Ramos (cell line): ENCODE measurements around the gene PEAR1.

Source experiments
- in situ Hi-C: fragments of 300-500 bp; cut with MboI; formaldehyde crosslinking; loops from one replicate; pipeline ENCODE4 v1.14.3; 2022; ENCODE audit warnings: low sequenced_read_pairs; ENCODE audit not compliant: unreplicated experiment

The PEAR1 gene

GRCh38 chr1:156931211-156931952 is 37.9 kb downstream of the PEAR1 start:
- in situ Hi-C loops, result no loop called here

- in situ Hi-C loops, result no loop called here
These were observed 38.6 kb downstream of the PEAR1 start for GRCh38 chr1:156931974-156932710.

GRCh38 chr1:156933136-156933535 is 39.6 kb downstream of the PEAR1 start:
- in situ Hi-C loops, result no loop called here

GRCh38 chr1:156935505-156936128 is 42.1 kb downstream of the PEAR1 start:
- in situ Hi-C loops, result no loop called here

GRCh38 chr1:156936191-156936590 is 42.7 kb downstream of the PEAR1 start:
- in situ Hi-C loops, result no loop called here

GRCh38 chr1:156936721-156937220 is 43.3 kb downstream of the PEAR1 start:
- in situ Hi-C loops, result no loop called here

GRCh38 chr1:156937883-156938282 is 44.4 kb downstream of the PEAR1 start:
- in situ Hi-C loops, result no loop called here

- in situ Hi-C loops, result no loop called here
These were observed 45.3 kb downstream of the PEAR1 start for GRCh38 chr1:156938813-156939212.

GRCh38 chr1:156939786-156940334 is 46.3 kb downstream of the PEAR1 start:
- in situ Hi-C loops, result no loop called here

- in situ Hi-C loops, result no loop called here
These were observed 48.2 kb downstream of the PEAR1 start for GRCh38 chr1:156941675-156942074.

GRCh38 chr1:156942176-156942575 is 48.7 kb downstream of the PEAR1 start:
- in situ Hi-C loops, result no loop called here

GRCh38 chr1:156942576-156942975 is 49.1 kb downstream of the PEAR1 start:
- in situ Hi-C loops, result no loop called here

- in situ Hi-C loops, result no loop called here
These were observed 50.2 kb downstream of the PEAR1 start for GRCh38 chr1:156943756-156944155.

GRCh38 chr1:156944268-156944667 is 50.8 kb downstream of the PEAR1 start:
- in situ Hi-C loops, result no loop called here

GRCh38 chr1:156944848-156945247 is 51.3 kb downstream of the PEAR1 start:
- in situ Hi-C loops, result no loop called here

GRCh38 chr1:156945881-156946661 is 52.6 kb downstream of the PEAR1 start:
- in situ Hi-C loops, result no loop called here

- in situ Hi-C loops, result no loop called here
These were observed 53.6 kb downstream of the PEAR1 start for GRCh38 chr1:156947127-156947526.

- in situ Hi-C loops, result no loop called here
These were observed 54.5 kb downstream of the PEAR1 start for GRCh38 chr1:156947818-156948525.

GRCh38 chr1:156948708-156949107 is 55.2 kb downstream of the PEAR1 start:
- in situ Hi-C loops, result no loop called here
